OCI-LY3 (cell line): ENCODE results near the gene USH2A.

Experiments
- H2AFZ ChIP-seq: fragments of 200-600, 300-600 bp; shearing (Covaris generic); 2 replicates; pipeline ENCODE4 v1.6.0; 2014; ENCODE audit warnings: antibody characterized with exemption, low read depth, low read length
- H3K27ac ChIP-seq: fragments of 200-600, 300-600 bp; sonication (generic); 2 replicates; pipeline ENCODE4 v1.5.1; 2014; ENCODE audit warnings: mild to moderate bottlenecking, low read length, moderate library complexity, mixed read lengths
- H3K27me3 ChIP-seq: fragments of 200-600, 300-600 bp; sonication (generic); 2 replicates; pipeline ENCODE4 v1.6.1; 2014; ENCODE audit warnings: low read depth, low read length, mixed read lengths
- H3K36me3 ChIP-seq: fragments of 200-600, 300-600 bp; sonication (generic); replicated peaks from 2 replicates; pipeline ENCODE3; 2014; ENCODE audit warnings: low read depth, low read length, mixed read lengths
- H3K4me1 ChIP-seq: fragments of 300-600, 200-600 bp; sonication (generic); 2 replicates; pipeline ENCODE4 v1.6.1; 2014; ENCODE audit warnings: low read length, mixed read lengths
- H3K4me2 ChIP-seq: fragments of 200-600, 300-600 bp; sonication (generic); 2 replicates; pipeline ENCODE4 v1.6.1; 2014; ENCODE audit warnings: low read length, mixed read lengths
- H3K4me3 ChIP-seq: fragments of 300-600, 200-600 bp; sonication (generic); 2 replicates; pipeline ENCODE4 v1.5.1; 2014; ENCODE audit warnings: antibody characterized with exemption, mild to moderate bottlenecking, low read length, moderate library complexity
- H3K79me2 ChIP-seq: fragments of 300-600, 200-600 bp; shearing (Covaris generic); 2 replicates; pipeline ENCODE4 v1.6.1; 2014; ENCODE audit warnings: mild to moderate bottlenecking, low read length, mixed read lengths
- H3K9ac ChIP-seq: fragments of 300-600, 200-600 bp; shearing (Covaris generic); 2 replicates; pipeline ENCODE4 v1.6.0; 2014; ENCODE audit warnings: mild to moderate bottlenecking, low read length, moderate library complexity
- H3K9me3 ChIP-seq: fragments of 200-600, 300-600 bp; shearing (Covaris generic); 2 replicates; pipeline ENCODE4 v1.6.1; 2014; ENCODE audit warnings: low read length, mixed read lengths; ENCODE audit not compliant: insufficient read depth
- H4K20me1 ChIP-seq: fragments of 200-600, 300-600 bp; sonication (generic); 2 replicates; pipeline ENCODE4 v1.6.1; 2016; ENCODE audit warnings: low read length, mixed read lengths; ENCODE audit not compliant: insufficient read depth
- EZH2phosphoT487 ChIP-seq: fragments of 200-600 bp; shearing (Covaris generic); IDR thresholded peaks from 2 replicates; pipeline ENCODE4 v1.6.1; 2018; ENCODE audit warnings: antibody characterized with exemption, mixed run types, low read depth
- TF ChIP-seq, protein P1 (sequence below): fragments of 200-600, 300-600 bp; sonication (generic); IDR thresholded peaks from 2 replicates; pipeline ENCODE4 v1.5.1; 2014; ENCODE audit warnings: antibody characterized with exemption, low read length, low read depth

The USH2A gene

GRCh38 chr1:215761446-215761845 lies 661.8 kb downstream of the USH2A start:
- H3K36me3 ChIP-seq: no peaks in the 10 kb centered on the region
- H4K20me1 ChIP-seq: no peaks in the 10 kb centered on the region
- TF ChIP-seq, protein P1, sequence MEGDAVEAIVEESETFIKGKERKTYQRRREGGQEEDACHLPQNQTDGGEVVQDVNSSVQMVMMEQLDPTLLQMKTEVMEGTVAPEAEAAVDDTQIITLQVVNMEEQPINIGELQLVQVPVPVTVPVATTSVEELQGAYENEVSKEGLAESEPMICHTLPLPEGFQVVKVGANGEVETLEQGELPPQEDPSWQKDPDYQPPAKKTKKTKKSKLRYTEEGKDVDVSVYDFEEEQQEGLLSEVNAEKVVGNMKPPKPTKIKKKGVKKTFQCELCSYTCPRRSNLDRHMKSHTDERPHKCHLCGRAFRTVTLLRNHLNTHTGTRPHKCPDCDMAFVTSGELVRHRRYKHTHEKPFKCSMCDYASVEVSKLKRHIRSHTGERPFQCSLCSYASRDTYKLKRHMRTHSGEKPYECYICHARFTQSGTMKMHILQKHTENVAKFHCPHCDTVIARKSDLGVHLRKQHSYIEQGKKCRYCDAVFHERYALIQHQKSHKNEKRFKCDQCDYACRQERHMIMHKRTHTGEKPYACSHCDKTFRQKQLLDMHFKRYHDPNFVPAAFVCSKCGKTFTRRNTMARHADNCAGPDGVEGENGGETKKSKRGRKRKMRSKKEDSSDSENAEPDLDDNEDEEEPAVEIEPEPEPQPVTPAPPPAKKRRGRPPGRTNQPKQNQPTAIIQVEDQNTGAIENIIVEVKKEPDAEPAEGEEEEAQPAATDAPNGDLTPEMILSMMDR: no peak
- no peak for TF ChIP-seq EZH2phosphoT487
- no peak overlapping the region for H3K9ac ChIP-seq
- no peak overlapping the region for H3K4me2 ChIP-seq
- H3K4me3 ChIP-seq: no peak overlapping the region
- no peaks in the 10 kb centered on the region for H3K79me2 ChIP-seq
- H3K4me1 ChIP-seq: no peaks in the 10 kb centered on the region
- H3K27ac ChIP-seq: no peak overlapping the region
- H3K27me3 ChIP-seq: no peaks in the 10 kb centered on the region
- no peak overlapping the region for H2AFZ ChIP-seq
- H3K9me3 ChIP-seq: no peaks in the 10 kb centered on the region

DNA sequence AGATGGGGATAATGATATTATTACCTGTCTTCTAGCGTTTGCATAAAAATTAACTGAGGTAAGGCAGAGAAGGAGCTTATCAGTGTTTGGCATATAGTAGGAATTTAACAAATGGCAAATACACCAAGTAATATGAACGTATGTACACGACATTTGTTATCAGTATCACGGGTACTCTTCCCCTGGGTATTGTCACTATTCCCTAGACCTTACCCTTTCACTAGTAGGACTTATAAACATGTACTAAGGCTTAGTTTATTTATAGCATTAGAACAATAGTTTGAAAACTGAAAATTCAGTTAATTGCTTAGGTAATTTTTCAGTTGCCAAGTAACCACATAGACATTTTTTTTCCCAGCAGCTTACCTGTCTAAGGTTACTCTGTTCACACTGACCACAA lies 669.1 kb downstream of the USH2A start:
- Histone ChIP-seq H3K9me3 (no peaks in the 10 kb centered on the region), H3K4me3 (no peak overlapping the region), H3K79me2 (no peaks in the 10 kb centered on the region), H3K4me2 (no peak overlapping the region), H3K9ac (no peak overlapping the region), H3K27me3 (no peaks in the 10 kb centered on the region), H3K36me3 (no peaks in the 10 kb centered on the region), H2AFZ (no peak overlapping the region), H3K27ac (no peak overlapping the region), H3K4me1 (no peaks in the 10 kb centered on the region), H4K20me1 (no peaks in the 10 kb centered on the region)
- TF ChIP-seq, protein P1: no peak
- TF ChIP-seq EZH2phosphoT487: no peak

GRCh38 chr1:215749414-215749813 lies 673.8 kb downstream of the USH2A start:
- no peak overlapping the region for H3K4me2 ChIP-seq
- TF ChIP-seq, protein P1: no peak

DNA sequence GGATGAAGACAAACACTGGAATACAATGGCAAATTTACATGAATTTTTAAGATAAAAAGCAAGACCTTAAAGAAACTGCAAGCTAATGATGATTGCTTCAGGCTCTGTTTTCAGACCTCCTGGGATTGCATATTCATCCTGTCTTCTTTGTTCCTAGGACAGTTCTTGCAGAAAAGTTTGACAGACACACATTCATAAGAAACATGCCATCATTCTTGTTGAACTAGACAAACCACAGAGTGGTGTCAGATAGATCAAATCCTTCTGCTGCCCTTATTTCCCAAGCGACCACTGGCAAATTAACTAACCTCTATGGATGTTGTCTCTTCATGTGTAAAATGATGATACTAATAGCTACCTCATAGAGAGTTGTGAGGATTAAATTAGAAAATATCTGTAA lies 674.8 kb downstream of the USH2A start:
- H3K9ac ChIP-seq: no peak overlapping the region
- H3K27me3 ChIP-seq: no peaks in the 10 kb centered on the region

More at GRCh38 chr1:215749414-215749813, 673.8 kb downstream of the USH2A start:
- H3K4me3 ChIP-seq: no peak overlapping the region
- no peaks in the 10 kb centered on the region for H4K20me1 ChIP-seq
- no peaks in the 10 kb centered on the region for H3K9me3 ChIP-seq
- no peaks in the 10 kb centered on the region for H3K27me3 ChIP-seq
- no peak overlapping the region for H3K9ac ChIP-seq
- H2AFZ ChIP-seq: no peak overlapping the region
- H3K27ac ChIP-seq: no peak overlapping the region
- H3K4me1 ChIP-seq: no peaks in the 10 kb centered on the region
- no peaks in the 10 kb centered on the region for H3K36me3 ChIP-seq
- H3K79me2 ChIP-seq: no peaks in the 10 kb centered on the region

More for the DNA sequence above, 674.8 kb downstream of the USH2A start:
- H4K20me1 ChIP-seq: no peaks in the 10 kb centered on the region
- H3K9me3 ChIP-seq: no peaks in the 10 kb centered on the region
- no peak for TF ChIP-seq EZH2phosphoT487
- TF ChIP-seq, protein P1: no peak
- H3K27ac ChIP-seq: no peak overlapping the region
- no peaks in the 10 kb centered on the region for H3K79me2 ChIP-seq
- no peak overlapping the region for H3K4me3 ChIP-seq
- H2AFZ ChIP-seq: no peak overlapping the region
- no peaks in the 10 kb centered on the region for H3K4me1 ChIP-seq
- no peak overlapping the region for H3K4me2 ChIP-seq
- no peaks in the 10 kb centered on the region for H3K36me3 ChIP-seq
